GM12878 (cell line): Measurements from ENCODE around the gene PSME3IP1. TPM values are rescaled to one million over a fixed set of nuclear protein-coding genes. Genes with fewer than 3 reads are reported as not detected.

Experiments
- ATAC-seq: fragments of 200-7000 bp; cut with Tn5 transposase; 3 replicates; pipeline ENCODE4 v1.9.1; 2020; ENCODE audit warnings: mild to moderate bottlenecking, moderate library complexity
- BruUV-seq: library from RNA; stranded (reverse); fragments of 400-500 nt; replicated peaks from 2 replicates; lab custom pipeline; 2021; lab: Mats Ljungman, UMichigan
- CTCF ChIA-PET: fragments of 300-600 bp; sonication (Branson Sonifier 250); formaldehyde crosslinking; extraction: SDS; loops from one replicate; lab custom pipeline; 2021; ENCODE audit warnings: inconsistent platforms; lab: Yijun Ruan, JAX
- POLR2A ChIA-PET: fragments of 350-600 bp; formaldehyde crosslinking; extraction: SDS; loops from one replicate; lab custom pipeline; 2021; ENCODE audit warnings: inconsistent platforms; lab: Charles Lee
- RAD21 ChIA-PET: fragments of 300-600 bp; sonication (Branson Sonifier 250); formaldehyde crosslinking; loops from one replicate; lab custom pipeline; 2023; ENCODE audit warnings: antibody characterized with exemption; ENCODE audit not compliant: unreplicated experiment; lab: Charles Lee
- SMC1A ChIA-PET: fragments of 300-600 bp; sonication (Branson Sonifier 250); formaldehyde crosslinking; loops from one replicate; lab custom pipeline; 2023; ENCODE audit not compliant: unreplicated experiment, uncharacterized antibody; lab: Charles Lee
- DNase-seq: peaks from one replicate; pipeline ENCODE4 v3.0.0-alpha.2; 2011; ENCODE audit warnings: low read depth, low spot score
- FAIRE-seq: peaks from 3 replicates; lab custom pipeline; 2011; peaks lifted over from hg19 to GRCh38; lab: Jason Lieb, UNC
- H2AFZ ChIP-seq: 2 replicates; pipeline ENCODE4 v1.6.0; 2011; ENCODE audit warnings: low read depth, low read length, control low read depth; ENCODE audit not compliant: control insufficient read depth
- H3K27ac ChIP-seq: 2 replicates; pipeline ENCODE4 v1.5.1; 2011; ENCODE audit warnings: control low read depth; ENCODE audit not compliant: control insufficient read depth, insufficient read depth
- H3K27me3 ChIP-seq, 2 experiments: replicated peaks in 1 of 2; 2 replicates each; pipeline versions ENCODE4 v1.6.0 to v1.6.1; 2011; ENCODE audit warnings: low read length in 1 of 2; ENCODE audit not compliant: control insufficient read depth in 2 of 2, insufficient read depth in 2 of 2
- H3K36me3 ChIP-seq, 2 experiments: 2 replicates each; pipeline ENCODE4 v1.5.1; 2011; ENCODE audit warnings: low read length in 1 of 2; ENCODE audit not compliant: control insufficient read depth in 2 of 2, insufficient read depth in 2 of 2
- H3K4me1 ChIP-seq: 2 replicates; pipeline ENCODE4 v1.6.1; 2011; ENCODE audit warnings: mild to moderate bottlenecking, low read length, moderate library complexity, mixed read lengths; ENCODE audit not compliant: control insufficient read depth, insufficient read depth
- H3K4me2 ChIP-seq: 2 replicates; pipeline ENCODE4 v1.6.0; 2011; ENCODE audit warnings: control low read depth; ENCODE audit not compliant: control insufficient read depth, insufficient read depth
- H3K4me3 ChIP-seq: fragments of 200-600 bp; sonication (generic); 2 replicates; pipeline ENCODE4 v1.5.1; 2016
- H3K79me2 ChIP-seq: 2 replicates; pipeline ENCODE4 v1.6.0; 2011; ENCODE audit warnings: low read length; ENCODE audit not compliant: control insufficient read depth, insufficient read depth
- H3K9ac ChIP-seq: 2 replicates; pipeline ENCODE4 v1.8.0; 2011; ENCODE audit warnings: low read length, control low read depth, mixed read lengths; ENCODE audit not compliant: control insufficient read depth, insufficient read depth
- H3K9me3 ChIP-seq: replicated peaks from 3 replicates; pipeline ENCODE4 v1.5.1; 2011; ENCODE audit warnings: mild to moderate bottlenecking, low read length; ENCODE audit not compliant: control insufficient read depth, insufficient read depth
- H4K20me1 ChIP-seq: 2 replicates; pipeline ENCODE4 v1.6.0; 2011; ENCODE audit not compliant: control insufficient read depth, insufficient read depth
- ATF2 ChIP-seq: IDR thresholded peaks from 2 replicates; pipeline ENCODE4 v1.6.1; 2012; ENCODE audit warnings: low read length, inconsistent platforms
- BMI1 ChIP-seq: fragments of 450-650 bp; IDR thresholded peaks from 2 replicates; pipeline ENCODE4 v1.6.1; 2016; ENCODE audit warnings: mild to moderate bottlenecking, moderate library complexity, borderline replicate concordance
- E2F4 ChIP-seq: IDR thresholded peaks from 2 replicates; pipeline ENCODE4 v1.6.1; 2012; ENCODE audit warnings: low read depth, low read length, improper control_type of control experiment
- ELK1 ChIP-seq: IDR thresholded peaks from 2 replicates; pipeline ENCODE4 v1.6.1; 2012; ENCODE audit warnings: low read depth, low read length, improper control_type of control experiment
- LARP7 ChIP-seq: fragments of 450-650 bp; IDR thresholded peaks from 2 replicates; pipeline ENCODE4 v1.6.1; 2017; ENCODE audit warnings: mild to moderate bottlenecking
- NBN ChIP-seq: fragments of 450-650 bp; IDR thresholded peaks from 2 replicates; pipeline ENCODE4 v1.6.1; 2016
- PBX3 ChIP-seq: IDR thresholded peaks from 2 replicates; pipeline ENCODE4 v1.6.1; 2011; ENCODE audit warnings: mild to moderate bottlenecking, low read depth, low read length, moderate library complexity; ENCODE audit not compliant: insufficient replicate concordance
- PRDM15 ChIP-seq: fragments of 450-650 bp; formaldehyde crosslinking; IDR thresholded peaks from 2 replicates; pipeline ENCODE4 v1.4.0; 2020; ENCODE audit warnings: mild to moderate bottlenecking, moderate library complexity
- RELA ChIP-seq: fragments of 450-650 bp; IDR thresholded peaks from 2 replicates; pipeline ENCODE4 v1.8.0; 2014; ENCODE audit warnings: borderline replicate concordance; ENCODE audit not compliant: partially characterized antibody
- SUZ12 ChIP-seq: fragments of 200-600 bp; sonication (generic); IDR thresholded peaks from one replicate; pipeline ENCODE4 v1.6.1; 2018; ENCODE audit warnings: antibody characterized with exemption, mild to moderate bottlenecking; ENCODE audit not compliant: unreplicated experiment
- TBL1XR1 ChIP-seq: IDR thresholded peaks from 2 replicates; pipeline ENCODE4 v1.6.1; 2012; ENCODE audit warnings: low read depth, low read length, improper control_type of control experiment
- TCF3 ChIP-seq: IDR thresholded peaks from 2 replicates; pipeline ENCODE4 v1.6.1; 2012; ENCODE audit warnings: low read depth, mild to moderate bottlenecking, low read length, borderline replicate concordance; ENCODE audit not compliant: insufficient read depth
- WGBS: methylation state at CpG from one replicate; pipeline ENCODE4 v1.1.6; 2016; ENCODE audit warnings: low lambda C conversion rate; ENCODE audit not compliant: insufficient replicate concordance, insufficient coverage; ENCODE audit errors: missing lambda C conversion rate; 5-methylcytosine and 5-hydroxymethylcytosine counted together
- in situ Hi-C: fragments of 300-500 bp; cut with MboI; formaldehyde crosslinking; loops from 9 replicates; pipeline ENCODE4 v1.14.3; 2018; ENCODE audit warnings: mixed read lengths
- intact Hi-C: fragments of 100-400 bp; cut with micrococcal nuclease; formaldehyde crosslinking; loops from one replicate; pipeline ENCODE4 v1.14.2; 2022; ENCODE audit not compliant: unreplicated experiment
- polyA plus RNA-seq, 11 experiments: library from polyadenylated mRNA; depleted of rRNA in 4 of 11; unstranded in 6 of 11; stranded (reverse) in 5 of 11; fragments of >200 nt; fragmentation: Nextera tagmentation in 4 of 11; fragmentation: Illumina TruSeq in 1 of 11; extraction: Ambion mirVana in 4 of 11; extraction: Trizol in 1 of 11; gene quantifications; 1 replicate in 1 of 11; 2 replicates in 10 of 11; pipeline versions ENCODE4 v1.2.1 to v1.2.3, GENCODE V29; 2011 to 2016; ENCODE audit warnings: inconsistent platforms in 2 of 11, missing spikeins in 2 of 11, low read depth in 1 of 11
- total RNA-seq, 4 experiments: library from RNA; depleted of rRNA in 3 of 4; stranded (reverse); fragments of >200 nt in 3 of 4; fragmentation: Illumina TruSeq in 1 of 4; extraction: Trizol in 1 of 4; gene quantifications; 2 replicates each; pipeline versions ENCODE4 v1.2.1 to v1.2.3, GENCODE V29; 2013 to 2021

The PSME3IP1 gene
- total and polyA plus RNA-seq, 10 of the 15 experiments (the other 5 are each of a cell fraction or from before 2014, with no cell fraction given): 67.9 to 174 (median 111) TPM

- TF ChIP-seq TBL1XR1 (no peak), SUZ12 (no peak), E2F4 (no peak), RELA (no peak), ATF2 (no peak), PBX3 (no peak), LARP7 (no peak), TCF3 (no peak), ELK1 (no peak), BMI1 (no peak), NBN (no peak), PRDM15 (CRISPR knock-in tag) (no peak)
- TF ChIP-seq, all 136 proteins: peak for 0
- intact Hi-C loops: no loop called here
- ATAC-seq: no peak
- WGBS: 74% methylated on average over 10 of the region's 10 CpGs
- DNase-seq: no peak
- Histone ChIP-seq H2AFZ (no peak overlapping the region), H3K79me2 (no peaks in the 10 kb centered on the region), H3K9ac (no peak overlapping the region), H3K36me3 (no peaks in the 10 kb centered on the region), H3K27me3 (no peaks in the 10 kb centered on the region), H3K4me1 (peaks cover 20% of the 10 kb centered on the region), H3K9me3 (no peaks in the 10 kb centered on the region), H3K27ac (no peak overlapping the region), H3K4me3 (no peak overlapping the region), H3K4me2 (no peak overlapping the region), H4K20me1 (no peaks in the 10 kb centered on the region)
- CTCF ChIA-PET: no interaction called here
- BruUV-seq: no TSS peak
- in situ Hi-C loops: no loop called here
- POLR2A ChIA-PET: no interaction called here
- FAIRE-seq: no peak
- SMC1A ChIA-PET: no interaction called here
- RAD21 ChIA-PET: no interaction called here
These were observed 70.7 kb downstream of the PSME3IP1 start for GRCh38 chr16:57115168-57115513.
